ENCODE measurements around the gene STXBP6. TPM values are rescaled to one million over a fixed set of nuclear protein-coding genes. Genes with fewer than 3 reads are reported as not detected.

The STXBP6 gene
- total RNA-seq, 1 donor from 2014 or later: 16.9 TPM

DNA sequence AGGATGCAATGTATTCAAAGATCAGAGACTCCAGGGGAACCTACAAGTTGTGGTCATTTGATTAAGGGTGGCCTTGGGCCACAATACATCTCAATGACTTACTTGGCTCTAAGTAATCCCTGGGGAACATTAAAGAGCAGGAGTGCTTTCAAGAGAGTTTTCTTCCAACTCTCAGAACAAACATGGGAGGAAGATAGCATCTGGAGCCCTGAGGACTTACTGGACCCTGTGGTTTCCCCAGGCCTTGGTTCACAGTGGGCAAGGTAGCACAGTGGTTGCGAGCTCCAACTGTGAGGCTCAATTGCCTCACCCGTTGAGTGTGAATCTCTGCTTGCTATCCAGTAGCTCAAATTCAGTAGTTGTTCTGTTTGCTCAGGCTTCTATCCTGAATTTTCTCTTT, 32.4 kb downstream of the STXBP6 start:
- no peak for DNase-seq (ENCODE audit: low read depth in 2 of 2)

DNA sequence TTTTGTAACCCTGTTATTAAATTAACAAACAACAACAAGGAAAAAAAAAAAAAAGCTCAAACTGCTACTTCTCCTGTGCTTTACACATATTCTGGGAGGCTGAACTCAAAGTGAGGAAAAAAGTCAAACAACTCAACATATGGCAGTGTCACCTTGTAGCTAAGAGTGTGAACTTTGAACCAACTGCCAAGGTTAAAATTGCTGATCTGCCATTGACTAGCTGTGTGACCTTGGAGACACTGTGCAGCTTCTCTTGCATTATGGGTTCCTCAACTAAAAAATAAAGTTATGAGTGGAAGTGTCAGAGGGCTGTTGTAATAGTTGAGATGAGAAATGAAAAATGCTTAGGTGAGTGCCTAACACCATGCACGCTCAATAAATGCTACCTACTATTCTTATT, 34.2 kb downstream of the STXBP6 start:
- DNase-seq (ENCODE audit: low read depth in 2 of 2): no peak

DNA sequence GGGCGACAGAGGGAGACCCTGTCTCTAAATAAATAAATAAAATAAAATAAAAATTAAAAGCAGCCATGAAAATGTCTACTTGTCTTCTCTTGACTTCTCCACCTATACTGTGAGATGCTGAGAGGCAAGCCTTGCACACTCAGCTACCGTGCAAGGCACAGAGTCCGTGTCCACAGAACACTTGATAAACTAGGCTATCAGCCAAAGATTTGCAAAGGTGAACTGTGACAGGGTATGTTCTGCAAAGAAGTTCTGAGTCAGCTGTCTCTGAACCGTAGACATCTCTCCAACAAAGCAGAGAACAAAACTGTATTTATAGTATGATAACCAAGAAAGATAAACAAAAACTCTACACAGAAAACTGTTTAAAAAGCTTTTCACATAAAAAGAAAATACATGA, 35.5 kb downstream of the STXBP6 start:
- DNase-seq (ENCODE audit: low read depth in 2 of 2): no peak

DNA sequence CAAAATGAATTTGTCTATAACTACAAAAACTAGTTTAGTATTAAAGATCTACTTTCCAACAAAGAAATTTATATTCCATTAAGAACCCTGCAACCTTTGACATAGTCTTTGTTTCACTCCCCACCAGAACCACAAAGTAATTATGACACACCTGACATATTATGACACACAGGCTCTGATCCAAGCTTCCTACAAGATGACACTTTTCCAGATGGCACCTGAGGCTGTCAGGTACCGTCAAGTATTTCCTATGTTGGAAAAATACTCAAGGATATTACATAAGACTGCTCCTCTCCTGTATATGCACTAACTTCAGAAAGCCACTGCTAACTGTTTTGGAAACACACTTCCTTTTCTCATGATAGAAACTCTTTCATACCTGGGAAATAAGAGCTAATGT, 38.9 kb downstream of the STXBP6 start:
- DNase-seq (ENCODE audit: low read depth in 2 of 2): no peak

DNA sequence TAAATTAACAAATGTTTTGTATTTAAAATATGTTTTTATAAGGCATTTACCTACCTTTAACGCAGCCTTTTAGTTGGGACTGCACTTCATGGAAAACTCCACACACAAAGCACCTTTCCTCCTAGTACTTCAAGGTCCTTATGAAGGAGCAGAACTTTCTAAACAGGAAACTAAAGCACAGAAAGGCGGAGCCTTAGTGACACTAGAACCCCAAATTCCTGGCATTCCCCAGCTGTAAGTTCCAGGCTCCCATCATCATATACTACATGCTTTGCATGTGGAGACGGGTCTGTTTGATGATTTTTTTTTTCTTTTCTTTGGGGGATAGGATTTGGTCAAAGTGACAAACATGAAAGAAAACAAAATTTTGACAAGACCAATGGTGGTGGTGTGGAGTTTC, 39.5 kb downstream of the STXBP6 start:
- no peak for DNase-seq (ENCODE audit: low read depth in 2 of 2)

DNA sequence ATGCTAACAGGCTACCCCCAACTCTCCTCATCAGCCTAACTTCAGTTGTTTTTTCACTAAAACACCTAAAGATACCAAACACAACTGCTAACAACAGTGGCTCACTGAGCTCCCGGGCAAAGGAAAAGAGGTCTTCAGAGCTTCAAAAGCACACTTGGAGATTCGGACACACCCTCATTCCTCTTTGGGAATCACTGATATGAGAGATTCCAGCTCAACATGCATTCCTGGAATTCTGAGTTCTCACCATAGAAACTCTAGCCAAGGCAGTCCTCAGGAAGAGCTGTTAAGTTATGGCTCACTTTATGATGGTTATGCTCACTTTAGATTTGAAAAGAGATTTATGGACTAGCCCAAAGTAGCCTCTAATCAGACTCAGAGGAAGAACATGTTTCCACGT, 40.1 kb downstream of the STXBP6 start:
- peak in 1 of 2 donors; percentile 4 for DNase-seq (ENCODE audit: low read depth in 2 of 2)

DNA sequence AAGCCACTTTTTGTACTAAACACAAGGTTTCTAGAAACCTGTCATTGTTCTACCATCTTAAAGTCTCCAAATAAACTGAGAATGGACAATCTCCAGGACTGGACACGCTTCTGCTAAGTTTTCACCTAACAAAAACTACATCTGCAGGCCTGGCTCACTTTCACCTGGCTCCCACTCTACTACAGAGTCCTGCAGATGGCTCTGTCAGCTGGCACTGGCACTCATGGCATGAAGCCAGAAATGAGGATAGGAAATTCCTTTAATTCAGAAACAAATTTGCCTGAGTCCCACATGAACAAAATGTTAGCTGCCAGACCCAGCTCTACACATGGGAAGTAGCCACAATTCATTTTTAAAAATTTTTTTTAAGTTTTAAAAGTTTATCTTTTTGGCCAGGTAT, 42.1 kb downstream of the STXBP6 start:
- DNase-seq (ENCODE audit: low read depth in 2 of 2): peak in 1 of 2 donors; percentile 69

DNA sequence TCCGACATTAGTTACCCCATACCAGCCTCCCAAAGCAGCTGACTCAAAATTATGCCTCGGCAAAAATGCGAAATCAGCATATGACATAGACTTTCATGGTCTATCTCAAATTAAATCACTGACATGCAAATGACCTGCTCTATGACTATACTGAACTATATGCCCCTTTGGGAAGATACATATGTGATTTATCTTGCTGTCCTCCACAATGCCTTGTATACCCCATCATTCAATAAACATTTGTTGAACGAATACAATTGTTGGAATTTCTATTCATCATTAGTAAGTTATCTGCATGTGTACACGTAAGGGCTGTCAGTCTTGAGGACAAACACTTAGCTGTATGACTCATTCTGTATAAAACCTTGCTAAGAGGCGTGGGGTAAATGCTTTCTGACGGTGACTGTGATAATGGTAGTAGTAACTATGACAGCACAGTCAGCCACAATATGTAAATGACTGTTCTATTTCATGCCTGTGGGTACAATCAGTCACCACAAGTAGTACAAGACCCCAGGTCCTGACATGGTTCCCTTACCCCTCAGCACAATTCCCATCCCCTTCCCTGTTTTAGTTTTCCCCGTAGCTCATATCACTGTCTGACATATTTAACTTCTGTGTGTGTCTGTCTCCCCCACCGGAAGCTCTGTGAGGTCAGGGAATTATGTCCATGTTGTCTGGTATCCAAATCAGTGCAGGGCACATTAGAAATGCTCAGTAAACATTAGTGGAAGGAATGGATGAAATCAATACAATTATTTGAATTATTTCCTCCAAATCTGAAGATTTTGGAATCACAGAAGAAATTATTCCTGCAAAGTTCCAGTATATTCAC, 42.8 kb downstream of the STXBP6 start:
- peak; percentile 47 to 80 for DNase-seq (ENCODE audit: low read depth in 2 of 2)

DNA sequence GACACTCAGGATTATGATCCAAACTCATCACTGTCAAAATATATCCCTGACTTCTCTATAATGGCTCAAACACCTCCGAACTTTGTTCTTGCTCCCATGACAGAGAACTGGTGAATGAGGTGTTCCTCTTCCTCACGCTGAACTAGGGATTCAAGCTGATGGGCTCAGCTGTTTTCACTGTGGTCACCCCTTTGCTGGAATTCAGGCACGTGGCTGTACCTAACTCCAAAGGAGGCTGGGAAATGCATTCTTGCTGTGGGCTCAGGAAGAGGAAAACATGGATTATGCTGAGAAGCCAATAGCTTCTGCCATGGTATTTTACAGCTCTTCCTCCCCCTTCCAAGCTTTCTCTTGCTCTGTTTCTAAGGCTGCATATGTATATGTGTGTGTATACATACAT, 43.9 kb downstream of the STXBP6 start:
- no peak for DNase-seq (ENCODE audit: low read depth in 2 of 2)

DNA sequence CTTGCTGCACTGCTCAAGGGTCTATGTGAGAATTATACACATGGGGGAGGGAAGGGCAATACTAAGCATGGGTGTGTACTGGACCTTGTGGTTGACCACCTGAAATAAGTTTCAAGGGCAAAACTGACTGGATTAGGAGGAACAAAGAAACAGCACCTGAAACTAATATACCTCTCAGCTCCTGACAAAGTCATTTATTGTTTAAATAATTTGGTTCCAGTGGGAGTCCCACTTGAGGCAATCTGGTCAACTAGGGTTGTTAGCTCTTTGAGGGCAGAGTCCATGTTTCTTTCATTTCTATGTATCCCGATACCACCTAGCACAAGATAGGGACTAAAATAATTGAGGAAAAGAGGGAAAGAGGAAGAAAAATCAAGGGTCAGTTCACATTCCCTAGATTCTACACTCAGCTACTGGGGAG, 45.5 kb downstream of the STXBP6 start:
- no peak for DNase-seq (ENCODE audit: low read depth in 2 of 2)

DNA sequence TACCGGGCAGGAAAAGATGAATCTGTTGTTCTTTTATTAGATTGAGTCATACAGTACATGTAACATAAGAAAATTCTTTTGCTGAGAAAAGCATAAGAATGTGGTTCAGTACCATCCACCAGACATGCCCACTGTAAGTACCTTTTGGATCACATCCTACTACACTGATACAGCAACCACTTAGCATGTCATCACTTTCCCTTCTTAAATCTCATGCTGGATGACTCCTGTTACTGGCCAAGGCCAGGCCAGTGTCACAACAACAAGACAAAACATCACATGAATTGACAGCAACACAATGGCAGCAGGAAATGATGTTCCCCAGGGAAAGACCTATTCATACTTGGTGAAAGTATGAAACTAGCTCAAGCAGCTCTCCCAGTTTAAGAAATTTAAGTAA, 46.4 kb downstream of the STXBP6 start:
- DNase-seq (ENCODE audit: low read depth in 2 of 2): peak; percentile 48 to 53

DNA sequence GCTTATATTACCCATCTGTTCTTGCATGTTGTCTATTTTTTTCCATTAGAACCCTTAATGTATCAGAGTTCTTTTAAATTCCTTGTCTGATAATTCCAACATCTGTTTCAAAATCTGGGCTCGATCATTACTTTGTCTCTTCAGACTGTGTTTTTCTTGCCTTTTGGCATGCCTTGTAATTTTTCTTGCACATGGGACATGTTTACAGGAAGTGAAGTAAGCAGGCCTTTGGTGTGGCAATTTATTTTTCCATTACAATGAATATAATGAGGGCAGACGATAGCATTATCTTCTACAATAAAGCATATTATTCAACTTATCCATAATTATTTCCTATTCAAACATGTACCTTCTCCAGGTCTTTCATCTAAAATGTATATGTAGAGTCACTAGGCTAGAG, 48.3 kb downstream of the STXBP6 start:
- peak in 1 of 2 donors; percentile 3 for DNase-seq (ENCODE audit: low read depth in 2 of 2)

DNA sequence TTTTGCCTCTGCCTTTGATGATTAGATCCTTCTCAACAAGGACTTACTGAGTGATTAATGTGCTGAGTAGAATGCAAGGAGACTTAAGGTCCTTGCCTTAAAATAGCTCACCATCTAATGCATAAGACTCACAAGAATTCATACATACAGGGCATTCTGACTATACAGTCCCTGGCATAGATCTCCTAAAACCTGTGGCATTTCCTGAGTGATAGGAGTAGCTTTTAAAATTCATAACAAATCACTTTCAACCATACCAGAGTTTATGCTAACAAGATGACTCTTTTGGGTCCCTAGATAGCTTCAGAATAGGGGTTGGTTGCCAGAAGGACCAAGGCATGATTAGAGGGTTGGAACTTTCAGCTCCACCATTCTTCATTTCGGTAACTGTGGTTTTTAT, 48.8 kb downstream of the STXBP6 start:
- no peak for DNase-seq (ENCODE audit: low read depth in 2 of 2)

DNA sequence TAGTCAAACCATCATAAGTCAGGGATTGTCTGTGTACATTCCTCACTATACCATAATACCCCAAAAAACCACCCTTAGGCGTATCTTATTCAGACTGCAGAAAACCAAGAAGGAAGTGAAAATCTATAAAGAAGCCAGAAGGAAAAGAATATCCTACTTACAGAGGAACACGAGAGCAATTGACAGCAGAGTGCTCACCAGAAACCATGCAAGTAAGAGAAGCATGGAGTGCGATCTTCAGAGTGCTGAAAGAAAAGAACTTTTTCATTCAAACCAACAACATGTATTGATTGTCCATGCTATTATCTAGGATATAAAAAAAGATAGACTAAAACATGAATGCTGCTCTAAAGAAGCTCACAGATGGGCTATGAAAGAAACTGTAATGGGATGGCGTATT, 50.8 kb downstream of the STXBP6 start:
- DNase-seq (ENCODE audit: low read depth in 2 of 2): no peak

DNA sequence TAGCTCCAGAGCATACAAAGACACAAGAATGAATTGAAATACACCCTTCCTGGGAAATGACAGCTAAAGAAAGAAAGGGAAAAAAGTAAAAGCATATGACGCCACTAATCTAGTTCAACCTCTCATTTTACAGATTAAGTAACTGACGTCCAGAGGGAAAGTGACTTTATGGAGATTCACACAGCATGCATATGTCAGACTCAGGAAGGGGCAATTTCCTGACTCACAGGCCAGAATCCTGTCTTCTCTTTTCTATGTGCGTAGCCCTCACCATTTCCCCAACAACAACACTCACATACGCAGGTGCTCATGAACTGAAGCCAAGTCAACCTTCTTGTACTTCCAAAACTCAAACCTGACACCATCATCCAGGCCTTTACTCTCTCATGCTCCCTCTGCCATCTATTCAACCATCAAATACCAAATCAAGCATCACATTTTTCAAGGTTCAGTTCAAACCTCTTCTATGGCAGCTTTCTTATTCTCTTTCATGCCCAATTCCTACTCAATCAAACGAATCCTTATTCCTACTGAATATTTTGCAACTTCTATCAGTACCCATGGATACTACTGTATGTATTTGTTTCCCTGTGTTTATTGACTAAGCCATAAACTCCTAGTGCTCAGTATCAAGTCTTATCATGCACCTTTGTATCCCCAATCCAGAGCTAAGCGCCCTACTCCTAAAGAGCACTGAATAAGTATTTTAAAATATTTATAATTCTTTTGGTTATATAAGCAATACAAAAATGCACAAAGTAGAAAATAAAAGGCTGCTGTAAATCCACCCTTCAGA, 52.8 kb downstream of the STXBP6 start:
- DNase-seq (ENCODE audit: low read depth in 2 of 2): peak; percentile 82 to 86

DNA sequence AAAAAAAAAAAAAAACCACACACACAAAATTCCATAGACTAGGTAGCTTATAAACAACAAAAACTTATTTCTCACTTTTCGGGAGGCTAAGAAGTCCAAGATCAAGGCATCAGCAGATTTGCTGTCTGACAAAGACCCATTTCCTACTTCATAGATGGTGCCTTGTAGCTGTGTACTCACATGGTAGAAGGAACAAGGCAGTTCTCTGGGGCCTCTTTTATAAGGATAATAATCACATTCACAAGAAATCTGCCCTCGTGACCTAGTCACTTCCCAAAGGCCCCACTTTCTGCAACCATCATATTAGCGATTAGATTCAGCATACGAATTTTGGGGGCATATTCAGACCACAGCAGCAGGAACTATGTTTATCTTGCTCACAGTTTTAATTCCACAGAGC, 54.9 kb downstream of the STXBP6 start:
- no peak for DNase-seq (ENCODE audit: low read depth in 2 of 2)

DNA sequence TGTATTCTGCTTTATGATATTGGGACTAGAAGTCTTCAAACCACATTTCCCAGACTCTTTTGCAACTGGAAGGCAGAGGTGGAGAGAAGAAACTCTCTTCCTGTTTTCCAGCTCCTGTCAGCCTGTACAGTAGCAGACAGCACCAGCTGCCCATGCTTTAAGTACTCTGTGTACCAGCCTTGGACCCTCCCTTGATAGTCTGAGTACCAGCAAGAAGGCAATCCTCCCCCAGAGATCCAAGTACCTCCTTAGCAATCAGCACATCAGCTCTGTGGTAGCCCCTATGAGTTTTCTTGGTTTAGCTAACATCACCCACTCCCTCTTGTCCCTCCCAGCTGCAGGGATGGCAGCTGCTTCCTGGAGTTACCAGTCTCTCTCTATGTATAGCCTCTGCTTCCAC, 56.3 kb downstream of the STXBP6 start:
- no peak for DNase-seq (ENCODE audit: low read depth in 2 of 2)

DNA sequence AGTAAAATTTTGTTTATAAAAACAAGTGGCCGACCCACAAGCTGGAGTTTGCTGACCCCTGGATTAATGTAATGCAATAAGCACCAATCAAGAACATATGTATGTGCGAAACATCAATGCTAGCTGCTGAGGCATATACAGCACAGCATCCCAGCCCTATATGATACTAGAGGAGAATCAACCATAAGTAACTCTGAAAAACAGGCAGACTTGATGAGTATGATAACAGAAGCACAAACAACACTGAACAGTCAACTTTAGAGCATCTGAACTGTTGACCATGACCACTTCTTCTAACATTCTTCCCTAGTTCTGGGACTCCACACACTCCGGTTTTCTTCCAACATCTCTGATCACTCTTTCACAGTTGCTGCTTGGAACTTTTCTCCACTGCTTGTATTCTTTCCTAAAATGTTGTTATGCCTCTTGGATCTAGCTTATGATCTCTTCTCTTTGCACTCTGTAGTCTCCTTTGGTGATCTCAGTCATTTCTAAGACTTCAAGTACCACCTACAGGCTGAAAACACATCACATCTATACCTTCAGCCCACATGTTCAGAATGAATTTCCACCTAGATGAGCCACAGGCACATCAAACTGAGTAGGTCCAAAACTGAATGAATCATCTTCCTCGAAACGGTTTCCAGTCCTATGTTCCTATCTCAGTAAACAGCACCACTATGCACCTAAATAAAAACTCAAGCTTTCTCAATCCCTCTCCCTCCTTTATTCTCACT, 57.2 kb downstream of the STXBP6 start:
- DNase-seq (ENCODE audit: low read depth in 2 of 2): no peak

DNA sequence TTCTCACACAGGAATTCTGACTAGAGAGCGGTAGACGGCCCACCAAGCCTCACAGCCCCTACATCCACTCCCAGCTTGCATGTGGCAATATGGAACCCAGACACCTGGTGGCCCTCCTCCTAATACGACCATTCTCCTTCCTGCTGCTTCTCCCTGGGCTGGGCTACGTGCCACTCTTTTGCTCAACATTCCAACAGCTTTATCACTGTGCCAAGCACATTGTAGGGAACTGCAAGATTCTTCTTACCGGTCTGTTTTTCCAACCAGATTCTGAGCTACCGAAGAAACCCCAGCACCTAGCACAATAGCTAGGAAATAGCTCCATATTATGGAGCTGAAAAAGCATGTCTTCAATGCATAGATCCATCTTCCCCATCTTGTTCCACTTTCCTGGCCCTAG, 58.1 kb downstream of the STXBP6 start:
- no peak for DNase-seq (ENCODE audit: low read depth in 2 of 2)

DNA sequence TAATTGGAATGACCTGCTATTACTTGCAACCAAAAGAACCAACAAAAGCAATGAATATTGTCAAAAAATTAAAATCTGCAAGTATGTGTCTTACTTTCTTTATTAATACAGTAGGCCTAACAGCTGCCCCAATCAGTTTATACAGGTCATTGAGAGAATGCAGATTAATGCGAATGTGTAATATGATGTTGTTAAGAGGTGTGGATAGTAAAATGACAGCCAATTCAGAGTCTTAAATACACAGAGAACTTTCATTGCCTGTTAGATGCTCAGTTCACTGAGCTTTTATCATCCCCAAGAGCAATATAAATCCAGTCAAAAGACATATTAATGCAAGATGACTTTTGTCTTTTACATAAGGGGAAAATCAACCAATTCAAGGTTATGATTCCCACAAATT, 58.7 kb downstream of the STXBP6 start:
- no peak for DNase-seq (ENCODE audit: low read depth in 2 of 2)

DNA sequence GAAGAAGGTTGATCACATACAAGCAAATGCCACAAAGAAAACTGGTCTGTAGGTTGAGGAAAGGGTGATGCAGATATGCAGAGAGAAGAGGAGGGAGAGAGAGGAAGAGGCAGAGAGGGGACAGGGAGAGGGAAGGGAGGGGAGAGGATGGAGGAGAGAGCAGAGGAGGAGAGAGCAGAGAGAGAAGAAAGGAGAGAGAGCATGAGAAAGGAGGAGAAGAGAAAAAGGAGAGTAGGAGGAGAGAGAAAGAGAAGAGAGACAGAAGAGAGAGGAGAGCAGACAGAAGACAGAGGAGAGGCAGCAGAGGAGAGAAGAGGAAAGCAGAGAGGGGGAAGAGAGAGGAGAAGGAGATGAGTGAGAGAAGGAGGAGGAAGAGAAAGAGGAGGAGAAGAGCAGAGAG, 59.2 kb downstream of the STXBP6 start:
- DNase-seq (ENCODE audit: low read depth in 2 of 2): no peak

DNA sequence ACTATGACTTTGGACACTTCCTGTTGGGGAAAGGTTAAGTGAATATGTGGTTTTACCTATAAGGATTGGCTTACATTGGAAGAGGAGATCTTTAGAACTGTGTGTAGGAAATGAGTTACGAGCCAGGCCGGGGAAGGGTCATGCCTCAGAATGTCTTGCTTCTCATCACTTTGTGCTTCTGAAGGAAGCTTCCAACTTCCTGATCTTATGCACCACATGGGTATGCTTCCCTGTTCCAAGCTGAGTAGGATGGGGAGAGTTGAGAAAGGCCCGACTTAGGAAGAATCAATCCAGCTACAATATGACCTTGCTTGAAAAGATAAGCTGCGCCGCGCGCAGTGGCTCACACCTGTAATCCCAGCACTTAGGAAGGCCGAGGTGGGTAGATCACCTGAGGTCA, 59.9 kb downstream of the STXBP6 start:
- DNase-seq (ENCODE audit: low read depth in 2 of 2): peak in 1 of 2 donors; percentile 24
